ENCODE data around the gene LGR6. TPM values are rescaled to one million over a fixed set of nuclear protein-coding genes. Genes with fewer than 3 reads are reported as not detected.

Gene LGR6
- total and polyA plus RNA-seq, 2 experiments from 2014 or later, result 0.66 to 0.89 TPM

DNA sequence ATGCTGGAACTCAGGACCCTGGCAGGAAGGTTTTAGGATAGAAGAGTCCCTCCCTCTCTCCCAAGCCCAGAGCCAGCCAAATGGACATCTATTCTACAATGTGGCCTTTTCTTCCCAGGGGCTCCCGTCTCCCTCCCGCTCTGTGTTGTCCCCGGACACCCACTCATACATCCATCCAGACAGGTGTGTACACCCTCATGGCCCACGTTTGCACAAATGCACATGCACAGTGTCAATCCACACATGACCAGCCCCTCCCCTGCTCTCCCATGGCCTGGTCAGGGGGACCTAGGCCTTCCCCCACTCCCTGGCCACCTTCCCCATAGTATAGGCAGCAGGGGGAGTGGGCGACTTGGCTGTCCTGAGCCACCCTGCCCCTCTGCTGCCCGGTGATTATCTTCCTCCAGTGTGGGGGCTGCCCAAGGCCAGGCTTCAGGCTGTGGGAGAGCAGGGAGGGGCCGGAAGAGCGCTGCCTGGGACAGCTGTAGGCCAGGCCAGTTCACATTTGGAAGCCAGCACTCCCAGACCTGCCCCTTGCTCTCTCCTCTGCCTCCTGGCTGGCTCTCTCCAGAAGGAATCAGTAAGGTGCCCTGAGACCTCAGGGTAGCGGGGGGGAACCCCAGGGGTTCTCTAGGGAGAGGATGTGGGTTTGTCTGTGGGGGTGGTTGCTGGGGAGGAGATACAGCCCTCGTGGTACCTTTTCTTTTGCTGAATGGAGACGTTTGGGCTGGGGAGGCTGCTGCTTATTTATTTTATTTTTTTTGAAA, 29.1 kb upstream of the LGR6 start (continued):
- TF ChIP-seq, protein P1, sequence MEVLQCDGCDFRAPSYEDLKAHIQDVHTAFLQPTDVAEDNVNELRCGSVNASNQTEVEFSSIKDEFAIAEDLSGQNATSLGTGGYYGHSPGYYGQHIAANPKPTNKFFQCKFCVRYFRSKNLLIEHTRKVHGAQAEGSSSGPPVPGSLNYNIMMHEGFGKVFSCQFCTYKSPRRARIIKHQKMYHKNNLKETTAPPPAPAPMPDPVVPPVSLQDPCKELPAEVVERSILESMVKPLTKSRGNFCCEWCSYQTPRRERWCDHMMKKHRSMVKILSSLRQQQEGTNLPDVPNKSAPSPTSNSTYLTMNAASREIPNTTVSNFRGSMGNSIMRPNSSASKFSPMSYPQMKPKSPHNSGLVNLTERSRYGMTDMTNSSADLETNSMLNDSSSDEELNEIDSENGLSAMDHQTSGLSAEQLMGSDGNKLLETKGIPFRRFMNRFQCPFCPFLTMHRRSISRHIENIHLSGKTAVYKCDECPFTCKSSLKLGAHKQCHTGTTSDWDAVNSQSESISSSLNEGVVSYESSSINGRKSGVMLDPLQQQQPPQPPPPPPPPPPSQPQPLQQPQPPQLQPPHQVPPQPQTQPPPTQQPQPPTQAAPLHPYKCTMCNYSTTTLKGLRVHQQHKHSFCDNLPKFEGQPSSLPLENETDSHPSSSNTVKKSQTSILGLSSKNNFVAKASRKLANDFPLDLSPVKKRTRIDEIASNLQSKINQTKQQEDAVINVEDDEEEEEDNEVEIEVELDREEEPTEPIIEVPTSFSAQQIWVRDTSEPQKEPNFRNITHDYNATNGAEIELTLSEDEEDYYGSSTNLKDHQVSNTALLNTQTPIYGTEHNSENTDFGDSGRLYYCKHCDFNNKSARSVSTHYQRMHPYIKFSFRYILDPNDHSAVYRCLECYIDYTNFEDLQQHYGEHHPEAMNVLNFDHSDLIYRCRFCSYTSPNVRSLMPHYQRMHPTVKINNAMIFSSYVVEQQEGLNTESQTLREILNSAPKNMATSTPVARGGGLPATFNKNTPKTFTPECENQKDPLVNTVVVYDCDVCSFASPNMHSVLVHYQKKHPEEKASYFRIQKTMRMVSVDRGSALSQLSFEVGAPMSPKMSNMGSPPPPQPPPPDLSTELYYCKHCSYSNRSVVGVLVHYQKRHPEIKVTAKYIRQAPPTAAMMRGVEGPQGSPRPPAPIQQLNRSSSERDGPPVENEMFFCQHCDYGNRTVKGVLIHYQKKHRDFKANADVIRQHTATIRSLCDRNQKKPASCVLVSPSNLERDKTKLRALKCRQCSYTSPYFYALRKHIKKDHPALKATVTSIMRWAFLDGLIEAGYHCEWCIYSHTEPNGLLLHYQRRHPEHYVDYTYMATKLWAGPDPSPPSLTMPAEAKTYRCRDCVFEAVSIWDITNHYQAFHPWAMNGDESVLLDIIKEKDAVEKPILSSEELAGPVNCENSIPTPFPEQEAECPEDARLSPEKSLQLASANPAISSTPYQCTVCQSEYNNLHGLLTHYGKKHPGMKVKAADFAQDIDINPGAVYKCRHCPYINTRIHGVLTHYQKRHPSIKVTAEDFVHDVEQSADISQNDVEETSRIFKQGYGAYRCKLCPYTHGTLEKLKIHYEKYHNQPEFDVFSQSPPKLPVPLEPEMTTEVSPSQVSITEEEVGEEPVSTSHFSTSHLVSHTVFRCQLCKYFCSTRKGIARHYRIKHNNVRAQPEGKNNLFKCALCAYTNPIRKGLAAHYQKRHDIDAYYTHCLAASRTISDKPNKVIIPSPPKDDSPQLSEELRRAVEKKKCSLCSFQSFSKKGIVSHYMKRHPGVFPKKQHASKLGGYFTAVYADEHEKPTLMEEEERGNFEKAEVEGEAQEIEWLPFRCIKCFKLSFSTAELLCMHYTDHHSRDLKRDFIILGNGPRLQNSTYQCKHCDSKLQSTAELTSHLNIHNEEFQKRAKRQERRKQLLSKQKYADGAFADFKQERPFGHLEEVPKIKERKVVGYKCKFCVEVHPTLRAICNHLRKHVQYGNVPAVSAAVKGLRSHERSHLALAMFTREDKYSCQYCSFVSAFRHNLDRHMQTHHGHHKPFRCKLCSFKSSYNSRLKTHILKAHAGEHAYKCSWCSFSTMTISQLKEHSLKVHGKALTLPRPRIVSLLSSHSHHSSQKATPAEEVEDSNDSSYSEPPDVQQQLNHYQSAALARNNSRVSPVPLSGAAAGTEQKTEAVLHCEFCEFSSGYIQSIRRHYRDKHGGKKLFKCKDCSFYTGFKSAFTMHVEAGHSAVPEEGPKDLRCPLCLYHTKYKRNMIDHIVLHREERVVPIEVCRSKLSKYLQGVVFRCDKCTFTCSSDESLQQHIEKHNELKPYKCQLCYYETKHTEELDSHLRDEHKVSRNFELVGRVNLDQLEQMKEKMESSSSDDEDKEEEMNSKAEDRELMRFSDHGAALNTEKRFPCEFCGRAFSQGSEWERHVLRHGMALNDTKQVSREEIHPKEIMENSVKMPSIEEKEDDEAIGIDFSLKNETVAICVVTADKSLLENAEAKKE (CRISPR knock-in tag; IDR thresholded peaks at IDR 0.05), result no peak
- TF ChIP-seq, protein P2, sequence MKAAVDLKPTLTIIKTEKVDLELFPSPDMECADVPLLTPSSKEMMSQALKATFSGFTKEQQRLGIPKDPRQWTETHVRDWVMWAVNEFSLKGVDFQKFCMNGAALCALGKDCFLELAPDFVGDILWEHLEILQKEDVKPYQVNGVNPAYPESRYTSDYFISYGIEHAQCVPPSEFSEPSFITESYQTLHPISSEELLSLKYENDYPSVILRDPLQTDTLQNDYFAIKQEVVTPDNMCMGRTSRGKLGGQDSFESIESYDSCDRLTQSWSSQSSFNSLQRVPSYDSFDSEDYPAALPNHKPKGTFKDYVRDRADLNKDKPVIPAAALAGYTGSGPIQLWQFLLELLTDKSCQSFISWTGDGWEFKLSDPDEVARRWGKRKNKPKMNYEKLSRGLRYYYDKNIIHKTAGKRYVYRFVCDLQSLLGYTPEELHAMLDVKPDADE (IDR thresholded peaks at IDR 0.05), result no peak
- TF ChIP-seq, protein P3, sequence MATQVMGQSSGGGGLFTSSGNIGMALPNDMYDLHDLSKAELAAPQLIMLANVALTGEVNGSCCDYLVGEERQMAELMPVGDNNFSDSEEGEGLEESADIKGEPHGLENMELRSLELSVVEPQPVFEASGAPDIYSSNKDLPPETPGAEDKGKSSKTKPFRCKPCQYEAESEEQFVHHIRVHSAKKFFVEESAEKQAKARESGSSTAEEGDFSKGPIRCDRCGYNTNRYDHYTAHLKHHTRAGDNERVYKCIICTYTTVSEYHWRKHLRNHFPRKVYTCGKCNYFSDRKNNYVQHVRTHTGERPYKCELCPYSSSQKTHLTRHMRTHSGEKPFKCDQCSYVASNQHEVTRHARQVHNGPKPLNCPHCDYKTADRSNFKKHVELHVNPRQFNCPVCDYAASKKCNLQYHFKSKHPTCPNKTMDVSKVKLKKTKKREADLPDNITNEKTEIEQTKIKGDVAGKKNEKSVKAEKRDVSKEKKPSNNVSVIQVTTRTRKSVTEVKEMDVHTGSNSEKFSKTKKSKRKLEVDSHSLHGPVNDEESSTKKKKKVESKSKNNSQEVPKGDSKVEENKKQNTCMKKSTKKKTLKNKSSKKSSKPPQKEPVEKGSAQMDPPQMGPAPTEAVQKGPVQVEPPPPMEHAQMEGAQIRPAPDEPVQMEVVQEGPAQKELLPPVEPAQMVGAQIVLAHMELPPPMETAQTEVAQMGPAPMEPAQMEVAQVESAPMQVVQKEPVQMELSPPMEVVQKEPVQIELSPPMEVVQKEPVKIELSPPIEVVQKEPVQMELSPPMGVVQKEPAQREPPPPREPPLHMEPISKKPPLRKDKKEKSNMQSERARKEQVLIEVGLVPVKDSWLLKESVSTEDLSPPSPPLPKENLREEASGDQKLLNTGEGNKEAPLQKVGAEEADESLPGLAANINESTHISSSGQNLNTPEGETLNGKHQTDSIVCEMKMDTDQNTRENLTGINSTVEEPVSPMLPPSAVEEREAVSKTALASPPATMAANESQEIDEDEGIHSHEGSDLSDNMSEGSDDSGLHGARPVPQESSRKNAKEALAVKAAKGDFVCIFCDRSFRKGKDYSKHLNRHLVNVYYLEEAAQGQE (IDR thresholded peaks at IDR 0.05; ENCODE audit: unreplicated experiment), result no peak
- TF ChIP-seq JUNB (IDR thresholded peaks at IDR 0.05; ENCODE audit: unreplicated experiment) (no peak), NANOG (IDR thresholded peaks at IDR 0.05; ENCODE audit: borderline replicate concordance) (no peak), ZNF114 (CRISPR knock-in tag; IDR thresholded peaks at IDR 0.05) (no peak), ZNF331 (CRISPR knock-in tag; IDR thresholded peaks at IDR 0.05; ENCODE audit: low read depth) (no peak), CREB1 (CRISPR knock-in tag; IDR thresholded peaks at IDR 0.05; ENCODE audit: low read depth) (no peak)

Data from GM23338 (cell line).